22Rv1 (cell line): Measurements from ENCODE around the gene ADCY6.

Experiments
- ZFX ChIP-seq: fragments of 450-650 bp; IDR thresholded peaks from 2 replicates; pipeline ENCODE4 v1.6.1; 2017; ENCODE audit warnings: antibody characterized with exemption, borderline replicate concordance
- TF ChIP-seq, protein P1 (sequence below): fragments of 450-650 bp; IDR thresholded peaks from 2 replicates; pipeline ENCODE4 v1.5.1; 2017; ENCODE audit warnings: mild to moderate bottlenecking

DNA sequence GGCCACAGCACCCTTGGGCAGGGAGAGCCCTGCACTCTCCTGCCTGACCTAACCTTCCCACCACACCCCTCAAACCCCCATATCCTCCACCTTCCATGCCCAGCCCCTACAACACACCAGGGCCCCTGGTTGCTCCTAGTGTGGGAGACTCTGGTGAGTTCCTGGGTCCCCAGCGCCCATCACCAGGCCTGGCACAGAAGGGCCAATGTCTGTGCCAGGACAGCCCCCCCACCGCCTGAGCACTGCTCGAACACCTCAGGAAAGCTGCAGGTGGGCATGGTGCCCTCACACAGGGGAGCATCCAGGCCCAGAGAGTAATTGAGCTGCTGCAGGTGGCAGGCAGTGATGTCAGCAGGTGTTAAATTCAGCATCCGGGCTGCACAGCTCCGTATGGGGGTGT is 15.2 kb downstream of the ADCY6 start:
- TF ChIP-seq, protein P1, sequence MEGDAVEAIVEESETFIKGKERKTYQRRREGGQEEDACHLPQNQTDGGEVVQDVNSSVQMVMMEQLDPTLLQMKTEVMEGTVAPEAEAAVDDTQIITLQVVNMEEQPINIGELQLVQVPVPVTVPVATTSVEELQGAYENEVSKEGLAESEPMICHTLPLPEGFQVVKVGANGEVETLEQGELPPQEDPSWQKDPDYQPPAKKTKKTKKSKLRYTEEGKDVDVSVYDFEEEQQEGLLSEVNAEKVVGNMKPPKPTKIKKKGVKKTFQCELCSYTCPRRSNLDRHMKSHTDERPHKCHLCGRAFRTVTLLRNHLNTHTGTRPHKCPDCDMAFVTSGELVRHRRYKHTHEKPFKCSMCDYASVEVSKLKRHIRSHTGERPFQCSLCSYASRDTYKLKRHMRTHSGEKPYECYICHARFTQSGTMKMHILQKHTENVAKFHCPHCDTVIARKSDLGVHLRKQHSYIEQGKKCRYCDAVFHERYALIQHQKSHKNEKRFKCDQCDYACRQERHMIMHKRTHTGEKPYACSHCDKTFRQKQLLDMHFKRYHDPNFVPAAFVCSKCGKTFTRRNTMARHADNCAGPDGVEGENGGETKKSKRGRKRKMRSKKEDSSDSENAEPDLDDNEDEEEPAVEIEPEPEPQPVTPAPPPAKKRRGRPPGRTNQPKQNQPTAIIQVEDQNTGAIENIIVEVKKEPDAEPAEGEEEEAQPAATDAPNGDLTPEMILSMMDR, result no peak
- no peak for TF ChIP-seq ZFX
